Esophagus squamous epithelium (tissue), 4 donors: ENCODE measurements around the gene PCSK5.

Experiments used
- CTCF ChIP-seq, 6 experiments: fragments of 450-650 bp in 4 of 6; fragments of 200-600 bp in 2 of 6; sonication (generic) in 2 of 6; IDR thresholded peaks; one replicate each; pipeline ENCODE4 v1.5.1; 2016 to 2019; ENCODE audit warnings: antibody characterized with exemption in 6 of 6, mild to moderate bottlenecking in 4 of 6, moderate library complexity in 4 of 6
- POLR2A ChIP-seq, 4 donors: fragments of 450-650 bp; IDR thresholded peaks; one replicate each; pipeline ENCODE4 v1.6.1; 2017; ENCODE audit warnings: antibody characterized with exemption in 4 of 4, mild to moderate bottlenecking in 4 of 4, moderate library complexity in 3 of 4

DNA sequence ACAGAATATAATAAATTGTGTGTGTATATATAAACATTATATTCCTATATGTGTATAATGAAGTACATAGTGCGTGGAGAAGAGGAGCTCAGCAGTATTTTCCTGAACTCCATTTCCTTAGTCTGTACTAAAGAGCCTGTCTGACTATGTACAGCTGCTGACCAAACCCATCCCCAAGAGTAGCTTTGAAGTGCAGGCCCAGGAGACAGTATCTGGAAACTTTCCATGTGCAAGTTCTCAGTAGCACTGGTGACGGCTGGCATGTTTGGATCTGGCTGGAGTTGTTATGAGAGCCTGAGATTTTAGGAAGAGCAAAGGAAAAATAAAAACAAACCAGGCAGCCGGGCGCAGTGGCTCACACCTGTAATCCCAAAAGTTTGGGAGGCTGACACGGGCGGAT, 259.5 kb downstream of the PCSK5 start:
- no peak for TF ChIP-seq CTCF (IDR thresholded peaks at IDR 0.05)
- TF ChIP-seq POLR2A (IDR thresholded peaks at IDR 0.05) = no peak
